Mucosa of rectum (tissue), 2 donors: ENCODE data around the gene ZNF492.
"Not testable (repeated sequence)": the region's sequence is repeated elsewhere in the genome, so short reads cannot be mapped to it uniquely, and the experiment has no call there.

Source experiments
- H3K27ac ChIP-seq, 2 donors: one replicate each; pipeline ENCODE4 v1.7.0; 2013; ENCODE audit warnings: inconsistent platforms in 2 of 2, low read depth in 2 of 2, low read length in 2 of 2
- H3K27me3 ChIP-seq, 2 donors: one replicate each; pipeline ENCODE4 v1.7.0; 2013; ENCODE audit warnings: low read length in 2 of 2; ENCODE audit not compliant: control insufficient read depth in 2 of 2, insufficient read depth in 2 of 2
- H3K36me3 ChIP-seq, 2 donors: one replicate each; pipeline ENCODE4 v1.7.0; 2013; ENCODE audit warnings: low read length in 2 of 2; ENCODE audit not compliant: control insufficient read depth in 2 of 2, insufficient read depth in 2 of 2
- H3K4me1 ChIP-seq, 2 donors: one replicate each; pipeline ENCODE4 v1.7.0; 2013; ENCODE audit warnings: low read length in 2 of 2, mild to moderate bottlenecking in 1 of 2; ENCODE audit not compliant: control insufficient read depth in 2 of 2, insufficient read depth in 2 of 2
- H3K4me3 ChIP-seq, 2 donors: one replicate each; pipeline ENCODE4 v1.7.0; 2013; ENCODE audit warnings: low read length in 2 of 2
- H3K9ac ChIP-seq, 2 donors: one replicate each; pipeline ENCODE4 v1.7.0; 2013; ENCODE audit warnings: low read length in 2 of 2, low read depth in 1 of 2, mild to moderate bottlenecking in 1 of 2
- H3K9me3 ChIP-seq, 2 donors: one replicate each; pipeline ENCODE4 v1.7.0; 2013; ENCODE audit warnings: low read length in 2 of 2; ENCODE audit not compliant: control insufficient read depth in 2 of 2
- donor health status: healthy.
- donor health status: Normal muscosa, but diverticular disease.

Gene ZNF492

GRCh38 chr19:22633706-22634449, at the start of gene ZNF492:
ZNF492 (plus strand) TSS chr19:22634324; CDS start chr19:22653400, 19,076 bp downstream.
- H3K27ac ChIP-seq, H3K4me1 ChIP-seq, H3K36me3 ChIP-seq, H3K27me3 ChIP-seq, H3K9me3 ChIP-seq: not testable (repeated sequence)
- peak within 1 kb of the TSS; percentile 34 to 71 for H3K9ac ChIP-seq
- peak within 1 kb of the TSS; percentile 77 to 85 for H3K4me3 ChIP-seq

- Histone ChIP-seq H3K27ac (no peak overlapping the region), H3K9me3 (peaks cover 0 to 3% of the 10 kb centered on the region in 2 donors), H3K27me3 (no peaks in the 10 kb centered on the region), H3K9ac (no peak overlapping the region), H3K4me3 (no peak overlapping the region), H3K4me1 (no peaks in the 10 kb centered on the region), H3K36me3 (no peaks in the 10 kb centered on the region)
Measured at GRCh38 chr19:22595422-22595821, 38.7 kb upstream of the ZNF492 start.

GRCh38 chr19:22595918-22596341, 38.2 kb upstream of the ZNF492 start:
- H3K27ac ChIP-seq: no peak overlapping the region
- no peaks in the 10 kb centered on the region for H3K4me1 ChIP-seq
- H3K4me3 ChIP-seq: no peak overlapping the region
- no peaks in the 10 kb centered on the region for H3K27me3 ChIP-seq
- H3K36me3 ChIP-seq: no peaks in the 10 kb centered on the region
- no peak overlapping the region for H3K9ac ChIP-seq
- H3K9me3 ChIP-seq: peaks cover 0 to 7% of the 10 kb centered on the region in 2 donors

GRCh38 chr19:22600690-22601648, 33.2 kb upstream of the ZNF492 start:
- no peak overlapping the region for H3K27ac ChIP-seq
- no peak overlapping the region for H3K9ac ChIP-seq
- H3K4me1 ChIP-seq: no peaks in the 10 kb centered on the region
- H3K36me3 ChIP-seq: no peaks in the 10 kb centered on the region
- H3K27me3 ChIP-seq: no peaks in the 10 kb centered on the region
- H3K9me3 ChIP-seq: peaks cover 0 to 10% of the 10 kb centered on the region in 2 donors
- H3K4me3 ChIP-seq: no peak overlapping the region

DNA sequence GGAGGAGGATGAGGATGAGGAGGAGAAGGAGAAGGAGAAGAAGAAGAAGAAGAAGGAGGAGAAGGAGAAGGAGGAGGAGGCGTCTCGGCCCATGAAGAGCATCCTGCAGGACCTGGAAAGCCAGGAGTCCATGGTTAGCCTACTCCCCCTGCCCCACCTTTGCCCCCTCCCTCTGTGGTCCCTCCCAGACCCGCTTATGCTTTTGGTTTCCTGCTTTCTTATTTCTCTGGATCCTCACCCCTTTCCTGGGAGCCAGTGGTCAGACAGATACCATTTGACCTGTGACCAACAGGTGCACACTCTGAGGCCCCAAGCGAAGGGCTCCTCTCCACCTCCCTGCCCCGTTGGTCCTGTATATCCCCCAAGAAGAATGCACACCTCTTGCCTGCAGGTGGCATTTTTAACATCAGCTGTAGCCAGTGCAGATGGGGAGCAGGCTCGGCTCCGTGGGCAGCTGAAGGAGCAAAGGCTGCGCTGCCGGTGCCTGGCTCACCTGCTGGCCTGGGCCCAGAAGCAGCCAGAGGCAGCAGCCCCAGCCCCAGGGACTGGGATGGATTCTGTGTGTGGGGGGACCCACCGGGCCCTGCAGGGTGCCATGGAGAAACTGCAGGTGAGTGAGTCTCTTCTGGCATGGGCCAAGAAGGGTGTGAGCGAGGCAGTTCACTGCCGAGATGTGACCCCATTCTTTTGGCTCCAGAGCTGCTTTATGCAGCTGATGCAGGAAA, 32.1 kb upstream of the ZNF492 start:
- H3K4me1 ChIP-seq: no peaks in the 10 kb centered on the region
- no peak overlapping the region for H3K4me3 ChIP-seq
- no peaks in the 10 kb centered on the region for H3K36me3 ChIP-seq
- no peak overlapping the region for H3K27ac ChIP-seq
- H3K9me3 ChIP-seq: peaks cover 0 to 10% of the 10 kb centered on the region in 2 donors
- H3K27me3 ChIP-seq: no peaks in the 10 kb centered on the region
- H3K9ac ChIP-seq: no peak overlapping the region

DNA sequence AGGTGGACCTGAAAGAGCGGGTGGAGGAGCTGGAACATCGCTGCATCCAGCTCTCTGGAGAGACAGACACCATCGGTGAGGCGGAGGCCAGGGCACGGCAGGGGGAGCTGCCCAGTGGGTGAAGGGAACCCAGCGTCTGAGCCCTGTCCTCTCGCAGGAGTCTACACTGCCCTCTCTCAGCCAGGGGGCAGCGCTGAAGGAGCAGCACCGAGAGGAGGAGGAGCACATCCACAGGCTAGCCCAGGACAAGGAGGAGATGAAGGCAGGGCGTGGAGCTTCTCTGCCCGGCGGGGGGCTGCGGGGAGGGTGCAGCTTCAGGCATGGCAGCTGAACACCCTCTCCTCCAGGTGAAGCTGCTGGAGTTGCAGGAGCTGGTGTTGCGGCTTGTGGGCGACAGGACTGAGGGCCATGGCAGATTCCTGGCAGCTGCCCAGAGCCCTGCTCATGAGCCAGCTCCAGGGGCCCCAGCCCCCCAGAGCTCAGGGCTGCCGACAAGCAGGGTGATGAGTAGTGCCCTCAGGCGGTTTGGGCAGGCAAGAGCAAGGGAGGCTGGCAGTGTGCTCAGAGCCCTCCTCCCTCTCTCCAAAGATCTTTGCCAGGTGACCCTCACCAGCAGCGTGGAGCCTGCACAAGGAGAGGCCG, 31.4 kb upstream of the ZNF492 start:
- no peak overlapping the region for H3K4me3 ChIP-seq
- no peak overlapping the region for H3K27ac ChIP-seq

DNA sequence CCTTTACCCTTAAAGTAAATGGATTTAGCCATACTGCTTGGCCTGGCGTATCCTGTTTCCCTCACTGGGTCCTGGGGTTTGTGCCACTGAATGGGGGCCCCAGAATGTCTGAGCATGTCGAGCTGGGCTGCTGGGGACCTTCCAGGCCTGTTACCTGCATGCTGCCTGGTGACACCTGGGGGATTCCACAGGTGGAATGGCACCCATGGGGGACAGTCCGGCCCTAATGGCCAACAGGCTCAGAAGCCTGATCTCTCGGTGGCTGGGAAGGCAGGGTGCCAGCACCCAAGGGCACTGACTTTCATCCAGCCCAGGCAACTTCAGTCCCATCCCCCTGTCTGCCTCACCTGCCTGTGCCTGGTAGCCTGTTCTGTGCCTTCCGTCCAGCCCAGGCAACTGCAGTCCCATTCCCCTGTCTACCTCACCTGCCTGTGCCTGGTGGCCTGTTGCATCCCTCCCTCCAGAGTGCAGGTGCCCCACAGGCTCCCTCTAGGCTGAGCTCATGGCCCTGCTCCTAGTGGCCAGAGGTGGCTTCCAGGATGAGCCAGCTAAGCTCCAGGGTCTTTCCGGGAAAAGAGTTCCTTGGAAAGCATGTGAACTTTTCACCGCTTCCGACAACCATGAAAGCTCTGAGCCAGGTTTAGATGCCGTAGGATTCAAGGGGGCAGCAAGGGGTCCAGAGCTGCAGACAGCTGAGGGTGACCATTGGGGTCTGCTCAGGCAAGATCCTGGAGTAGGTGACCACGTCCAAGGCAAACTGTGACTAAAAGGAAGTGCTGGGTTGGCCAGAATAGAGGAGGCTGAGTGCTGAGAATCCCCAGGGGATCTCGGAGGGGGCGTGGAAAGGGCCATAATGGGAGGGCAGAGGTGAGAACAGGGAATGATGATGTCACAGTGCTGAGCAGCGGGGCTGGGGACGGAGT, 30.3 kb upstream of the ZNF492 start:
- Histone ChIP-seq H3K9me3 (peaks cover 0 to 10% of the 10 kb centered on the region in 2 donors), H3K4me3 (no peak overlapping the region), H3K27me3 (no peaks in the 10 kb centered on the region), H3K9ac (no peak overlapping the region), H3K36me3 (no peaks in the 10 kb centered on the region), H3K27ac (no peak overlapping the region), H3K4me1 (no peaks in the 10 kb centered on the region)

More for the DNA sequence above, 31.4 kb upstream of the ZNF492 start:
- no peaks in the 10 kb centered on the region for H3K36me3 ChIP-seq
- no peaks in the 10 kb centered on the region for H3K4me1 ChIP-seq
- H3K27me3 ChIP-seq: no peaks in the 10 kb centered on the region
- no peak overlapping the region for H3K9ac ChIP-seq
- H3K9me3 ChIP-seq: peaks cover 0 to 10% of the 10 kb centered on the region in 2 donors

DNA sequence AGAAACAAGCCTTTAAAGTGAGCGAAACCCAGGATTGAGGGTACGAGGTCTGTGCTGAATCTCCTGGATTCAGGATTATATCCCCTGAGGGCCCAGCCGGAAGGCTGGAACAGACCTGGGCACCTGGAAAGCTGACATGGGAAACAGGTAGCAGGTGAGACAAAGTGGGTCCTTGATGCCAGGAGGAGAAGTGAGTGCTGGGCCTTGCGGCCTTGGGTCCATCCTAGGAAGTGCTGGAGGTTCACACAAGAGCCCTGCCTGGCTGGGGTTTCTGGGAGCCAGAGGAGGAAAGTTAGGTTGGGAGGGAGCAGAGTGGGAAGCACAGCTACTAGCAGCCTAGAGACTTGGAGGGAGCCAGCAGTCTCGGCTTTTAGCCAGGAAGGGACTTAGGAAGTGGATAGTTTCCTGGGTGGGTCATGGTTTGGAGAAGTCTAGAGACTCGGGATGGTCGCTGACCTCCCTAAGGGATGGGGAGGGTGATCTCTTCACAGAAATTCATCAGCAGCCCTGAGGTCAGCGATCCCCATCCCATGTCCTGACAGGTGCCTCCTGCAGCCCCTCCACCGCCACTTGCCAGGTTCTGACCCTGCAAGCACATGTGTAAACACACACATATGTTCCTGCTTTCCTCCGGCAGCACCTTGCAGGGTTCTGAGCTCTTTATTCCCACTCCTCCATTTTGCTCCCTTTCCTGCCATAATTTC, 29.4 kb upstream of the ZNF492 start:
- Histone ChIP-seq H3K4me1 (no peaks in the 10 kb centered on the region), H3K27ac (no peak overlapping the region), H3K4me3 (no peak overlapping the region), H3K9me3 (peaks cover 0 to 6% of the 10 kb centered on the region in 2 donors), H3K9ac (no peak overlapping the region), H3K27me3 (no peaks in the 10 kb centered on the region), H3K36me3 (no peaks in the 10 kb centered on the region)
